Measurements from ENCODE around the gene CDKAL1. TPM values are rescaled to one million over a fixed set of nuclear protein-coding genes. Genes with fewer than 3 reads are reported as not detected.

Gene CDKAL1
- total RNA-seq, 1 donor from 2014 or later = 34.3 TPM

DNA sequence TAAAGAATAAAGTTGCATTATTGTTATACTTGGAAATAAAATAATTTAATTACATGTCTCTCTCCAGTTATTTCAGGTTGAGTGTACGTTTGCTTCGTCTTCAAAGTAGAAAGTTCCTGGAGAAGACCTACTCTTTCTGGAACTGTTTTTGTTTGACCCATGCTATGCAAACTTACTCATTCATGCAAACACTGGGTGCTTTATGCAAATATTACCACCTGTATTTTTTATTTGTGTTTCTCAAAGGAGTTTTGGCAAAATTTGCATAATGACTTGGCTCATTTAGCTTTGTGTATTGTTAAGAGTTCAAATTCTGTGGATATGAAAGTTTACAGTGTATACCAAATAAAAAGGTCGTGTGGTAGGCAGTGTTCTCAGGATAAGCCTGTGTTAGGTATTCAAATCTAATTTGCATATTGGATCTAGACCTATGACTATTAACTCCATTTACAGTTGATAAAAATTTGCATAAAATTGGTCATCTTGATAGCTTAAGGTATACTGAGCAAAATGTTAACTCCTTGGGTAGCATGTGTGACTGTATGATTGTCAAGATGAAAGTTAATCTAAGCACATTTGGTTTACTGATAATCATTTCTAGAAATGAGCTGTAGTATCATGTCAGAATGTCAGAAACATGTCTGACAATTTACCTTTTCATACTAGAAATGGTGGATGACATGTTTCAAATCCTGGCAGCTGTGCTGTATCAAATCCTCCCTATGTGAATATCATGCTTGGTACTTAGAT is 65.2 kb downstream of the CDKAL1 start:
- no peak overlapping the region for H3K27ac Mint-ChIP-seq
- peaks cover 11% of the 10 kb centered on the region for H3K36me3 Mint-ChIP-seq (ENCODE audit: insufficient read depth)
- TF ChIP-seq, protein P1, sequence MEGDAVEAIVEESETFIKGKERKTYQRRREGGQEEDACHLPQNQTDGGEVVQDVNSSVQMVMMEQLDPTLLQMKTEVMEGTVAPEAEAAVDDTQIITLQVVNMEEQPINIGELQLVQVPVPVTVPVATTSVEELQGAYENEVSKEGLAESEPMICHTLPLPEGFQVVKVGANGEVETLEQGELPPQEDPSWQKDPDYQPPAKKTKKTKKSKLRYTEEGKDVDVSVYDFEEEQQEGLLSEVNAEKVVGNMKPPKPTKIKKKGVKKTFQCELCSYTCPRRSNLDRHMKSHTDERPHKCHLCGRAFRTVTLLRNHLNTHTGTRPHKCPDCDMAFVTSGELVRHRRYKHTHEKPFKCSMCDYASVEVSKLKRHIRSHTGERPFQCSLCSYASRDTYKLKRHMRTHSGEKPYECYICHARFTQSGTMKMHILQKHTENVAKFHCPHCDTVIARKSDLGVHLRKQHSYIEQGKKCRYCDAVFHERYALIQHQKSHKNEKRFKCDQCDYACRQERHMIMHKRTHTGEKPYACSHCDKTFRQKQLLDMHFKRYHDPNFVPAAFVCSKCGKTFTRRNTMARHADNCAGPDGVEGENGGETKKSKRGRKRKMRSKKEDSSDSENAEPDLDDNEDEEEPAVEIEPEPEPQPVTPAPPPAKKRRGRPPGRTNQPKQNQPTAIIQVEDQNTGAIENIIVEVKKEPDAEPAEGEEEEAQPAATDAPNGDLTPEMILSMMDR (IDR thresholded peaks at IDR 0.05; ENCODE audit: unreplicated experiment) = no peak
- peaks cover 10% of the 10 kb centered on the region for H3K9me3 Mint-ChIP-seq (ENCODE audit: low read depth)
- no peak overlapping the region for H3K4me3 Mint-ChIP-seq (ENCODE audit: low read depth)
- H3K4me1 Mint-ChIP-seq (ENCODE audit: low read depth) = peaks cover 8% of the 10 kb centered on the region
- H3K27me3 Mint-ChIP-seq = no peaks in the 10 kb centered on the region
- DNase-seq (ENCODE audit: low spot score, unreplicated experiment) = no peak

DNA sequence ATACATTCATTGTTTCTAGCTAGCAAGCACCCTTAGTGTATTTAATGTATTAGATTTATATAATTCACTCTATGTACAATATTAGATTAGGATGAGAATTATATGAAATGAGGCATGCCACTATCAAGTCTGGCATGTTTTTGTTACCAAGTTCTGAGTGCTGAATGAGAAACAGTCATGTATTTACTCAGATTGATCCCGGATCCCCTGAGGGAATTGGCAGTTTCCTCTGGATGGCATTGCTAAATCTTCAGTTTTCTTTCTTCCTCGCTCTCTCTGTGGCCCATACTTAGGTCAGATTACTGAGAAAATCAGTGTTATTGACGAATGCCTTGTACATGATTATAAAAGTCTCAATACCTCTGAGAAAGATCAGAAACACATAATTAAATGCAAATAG is 66.6 kb downstream of the CDKAL1 start:
- no peak overlapping the region for H3K4me3 Mint-ChIP-seq (ENCODE audit: low read depth)

DNA sequence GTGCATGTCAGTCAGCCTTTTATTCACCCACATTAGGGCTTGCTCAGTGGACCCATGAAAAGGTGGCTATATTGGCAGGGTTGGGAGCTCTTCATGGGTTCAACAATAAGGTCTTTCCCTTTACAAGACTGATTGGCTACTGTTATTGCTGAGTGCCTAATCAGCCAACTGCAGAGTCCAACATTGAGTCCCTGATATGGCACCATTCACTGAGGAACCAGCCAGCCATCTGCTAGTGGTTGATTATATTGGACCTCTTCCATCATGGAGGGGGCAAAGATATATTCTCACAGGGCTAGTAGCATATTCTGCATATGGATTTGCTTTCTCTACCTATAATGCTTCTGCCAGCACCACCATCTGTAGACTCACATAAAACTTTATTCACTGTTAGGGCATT is 69.9 kb downstream of the CDKAL1 start:
- Mint-ChIP-seq H3K27ac (no peak overlapping the region), H3K9me3 (ENCODE audit: low read depth) (no peaks in the 10 kb centered on the region), H3K36me3 (ENCODE audit: insufficient read depth) (no peaks in the 10 kb centered on the region), H3K4me3 (ENCODE audit: low read depth) (no peak overlapping the region), H3K4me1 (ENCODE audit: low read depth) (peaks cover 21% of the 10 kb centered on the region), H3K27me3 (no peaks in the 10 kb centered on the region)
- TF ChIP-seq, protein P1 (IDR thresholded peaks at IDR 0.05; ENCODE audit: unreplicated experiment) = no peak
- no peak for DNase-seq (ENCODE audit: low spot score, unreplicated experiment)

More for the DNA sequence above, 66.6 kb downstream of the CDKAL1 start:
- Mint-ChIP-seq H3K27ac (no peak overlapping the region), H3K27me3 (no peaks in the 10 kb centered on the region), H3K9me3 (ENCODE audit: low read depth) (peaks cover under 1% of the 10 kb centered on the region), H3K4me1 (ENCODE audit: low read depth) (peaks cover 10% of the 10 kb centered on the region), H3K36me3 (ENCODE audit: insufficient read depth) (peaks cover under 1% of the 10 kb centered on the region)
- TF ChIP-seq, protein P1 (IDR thresholded peaks at IDR 0.05; ENCODE audit: unreplicated experiment) = no peak
- DNase-seq (ENCODE audit: low spot score, unreplicated experiment) = no peak

DNA sequence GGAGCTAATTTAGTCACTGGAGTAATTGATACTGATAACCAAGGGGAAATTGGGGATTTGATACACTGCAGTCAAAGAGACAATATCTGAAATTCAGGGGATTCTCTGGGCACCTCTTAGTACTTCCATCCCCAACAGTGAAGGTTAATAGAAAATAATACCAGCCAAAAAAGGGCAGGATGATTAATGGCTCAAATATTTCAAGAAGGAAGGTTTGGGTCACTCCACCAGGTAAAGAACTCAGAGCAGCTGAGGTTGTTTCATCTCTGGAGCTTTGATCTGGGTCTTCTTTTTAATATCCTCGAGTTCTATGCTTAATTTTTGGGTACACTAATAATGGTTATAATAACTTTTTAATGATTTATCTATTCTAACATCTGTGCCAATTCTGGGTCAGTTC is 70.8 kb downstream of the CDKAL1 start:
- DNase-seq (ENCODE audit: low spot score, unreplicated experiment) = no peak
- Mint-ChIP-seq H3K9me3 (ENCODE audit: low read depth) (no peaks in the 10 kb centered on the region), H3K4me3 (ENCODE audit: low read depth) (no peak overlapping the region), H3K27me3 (no peaks in the 10 kb centered on the region), H3K36me3 (ENCODE audit: insufficient read depth) (no peaks in the 10 kb centered on the region), H3K4me1 (ENCODE audit: low read depth) (peaks cover 18% of the 10 kb centered on the region), H3K27ac (no peak overlapping the region)
- TF ChIP-seq, protein P1 (IDR thresholded peaks at IDR 0.05; ENCODE audit: unreplicated experiment) = no peak

DNA sequence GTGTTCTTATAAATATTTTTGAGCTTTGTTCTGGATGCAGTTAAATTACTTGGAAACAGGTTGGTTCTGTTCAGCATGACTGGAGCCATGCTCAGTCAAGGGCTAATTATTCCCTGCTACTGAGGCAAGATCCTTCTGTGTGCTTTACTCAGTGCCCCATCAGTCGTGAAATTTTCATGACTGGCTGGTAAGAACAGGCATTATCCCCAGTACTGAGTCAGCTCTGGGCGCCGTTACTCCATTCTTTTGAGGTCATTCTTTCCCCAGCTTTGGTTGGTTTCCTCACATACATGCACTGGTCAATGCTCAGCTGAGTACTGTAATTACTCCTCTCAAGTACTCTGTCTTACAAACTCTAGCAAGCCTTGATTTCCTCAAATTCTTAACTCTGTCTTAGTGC is 71.3 kb downstream of the CDKAL1 start:
- Mint-ChIP-seq H3K36me3 (ENCODE audit: insufficient read depth) (peaks cover 2% of the 10 kb centered on the region), H3K27me3 (no peaks in the 10 kb centered on the region), H3K4me1 (ENCODE audit: low read depth) (peaks cover 18% of the 10 kb centered on the region), H3K9me3 (ENCODE audit: low read depth) (peaks cover 4% of the 10 kb centered on the region), H3K27ac (no peak overlapping the region), H3K4me3 (ENCODE audit: low read depth) (no peak overlapping the region)
- no peak for DNase-seq (ENCODE audit: low spot score, unreplicated experiment)
- TF ChIP-seq, protein P1 (IDR thresholded peaks at IDR 0.05; ENCODE audit: unreplicated experiment) = no peak

All from progenitor cell of endocrine pancreas (in vitro differentiated cells).